GM12878 (cell line): ENCODE data around the gene VARS1. TPM values are rescaled to one million over a fixed set of nuclear protein-coding genes. Genes with fewer than 3 reads are reported as not detected.

Experiments
- ATF2 ChIP-seq: IDR thresholded peaks from 2 replicates; pipeline ENCODE4 v1.6.1; 2012; ENCODE audit warnings: low read length, inconsistent platforms
- BMI1 ChIP-seq: fragments of 450-650 bp; IDR thresholded peaks from 2 replicates; pipeline ENCODE4 v1.6.1; 2016; ENCODE audit warnings: mild to moderate bottlenecking, moderate library complexity, borderline replicate concordance
- CBFB ChIP-seq: IDR thresholded peaks from 2 replicates; pipeline ENCODE4 v1.6.1; 2016; ENCODE audit warnings: antibody characterized with exemption, low read depth
- CBX3 ChIP-seq: fragments of 200-600 bp; sonication (generic); IDR thresholded peaks from 2 replicates; pipeline ENCODE4 v1.6.1; 2016; ENCODE audit warnings: low read depth, borderline replicate concordance
- CREB1 ChIP-seq: IDR thresholded peaks from 2 replicates; pipeline ENCODE4 v1.6.1; 2012; ENCODE audit warnings: low read depth, mild to moderate bottlenecking, inconsistent platforms
- EED ChIP-seq: sonication (generic); IDR thresholded peaks from 2 replicates; pipeline ENCODE4 v1.6.1; 2016; ENCODE audit warnings: antibody characterized with exemption, low read depth
- GATAD2B ChIP-seq: fragments of 450-650 bp; conservative IDR thresholded peaks from 2 replicates; pipeline ENCODE4 v1.6.1; 2017; ENCODE audit warnings: low read depth, mild to moderate bottlenecking, moderate library complexity
- HSF1 ChIP-seq: fragments of 150-350 bp; IDR thresholded peaks from 2 replicates; pipeline ENCODE4 v1.6.1; 2014; ENCODE audit warnings: mild to moderate bottlenecking, low read depth, low read length
- JUNB ChIP-seq: IDR thresholded peaks from 2 replicates; pipeline ENCODE4 v1.6.1; 2016; ENCODE audit warnings: antibody characterized with exemption, mild to moderate bottlenecking
- JUND ChIP-seq: IDR thresholded peaks from 2 replicates; pipeline ENCODE4 v1.6.1; 2012; ENCODE audit warnings: low read depth, mild to moderate bottlenecking, low read length, improper control_type of control experiment, moderate library complexity
- KDM1A ChIP-seq: fragments of 200-600 bp; sonication (generic); IDR thresholded peaks from 2 replicates; pipeline ENCODE4 v1.6.1; 2016; ENCODE audit warnings: borderline replicate concordance
- MLLT1 ChIP-seq: fragments of 450-650 bp; IDR thresholded peaks from 2 replicates; pipeline ENCODE4 v1.6.1; 2016; ENCODE audit warnings: mild to moderate bottlenecking
- MYC ChIP-seq: IDR thresholded peaks from 2 replicates; pipeline ENCODE4 v1.6.1; 2011; ENCODE audit warnings: mild to moderate bottlenecking, low read length, moderate library complexity, inconsistent platforms; ENCODE audit not compliant: insufficient read depth, insufficient replicate concordance, insufficient read length, severe bottlenecking
- NFIC ChIP-seq: IDR thresholded peaks from 2 replicates; pipeline ENCODE4 v1.6.1; 2012; ENCODE audit warnings: low read depth, mild to moderate bottlenecking, inconsistent platforms, low read length, moderate library complexity
- RFX5 ChIP-seq: IDR thresholded peaks from 2 replicates; pipeline ENCODE4 v1.6.1; 2011; ENCODE audit warnings: low read depth, low read length, improper control_type of control experiment
- STAT3 ChIP-seq: IDR thresholded peaks from 2 replicates; pipeline ENCODE4 v1.6.1; 2011; ENCODE audit warnings: low read depth, low read length, improper control_type of control experiment
- TARDBP ChIP-seq: IDR thresholded peaks from 2 replicates; pipeline ENCODE4 v1.6.1; 2016; ENCODE audit warnings: borderline replicate concordance
- TBL1XR1 ChIP-seq: IDR thresholded peaks from 2 replicates; pipeline ENCODE4 v1.6.1; 2012; ENCODE audit warnings: low read depth, low read length, improper control_type of control experiment
- ZNF274 ChIP-seq: IDR thresholded peaks from one replicate; pipeline ENCODE4 v1.8.0; 2011; ENCODE audit not compliant: insufficient read length, insufficient read depth
- polyA plus RNA-seq, 11 experiments: library from polyadenylated mRNA; depleted of rRNA in 4 of 11; unstranded in 6 of 11; stranded (reverse) in 5 of 11; fragments of >200 nt; fragmentation: Nextera tagmentation in 4 of 11; fragmentation: Illumina TruSeq in 1 of 11; extraction: Ambion mirVana in 4 of 11; extraction: Trizol in 1 of 11; gene quantifications; 1 replicate in 1 of 11; 2 replicates in 10 of 11; pipeline versions ENCODE4 v1.2.1 to v1.2.3, GENCODE V29; 2011 to 2016; ENCODE audit warnings: inconsistent platforms in 2 of 11, missing spikeins in 2 of 11, low read depth in 1 of 11
- total RNA-seq, 4 experiments: library from RNA; depleted of rRNA in 3 of 4; stranded (reverse); fragments of >200 nt in 3 of 4; fragmentation: Illumina TruSeq in 1 of 4; extraction: Trizol in 1 of 4; gene quantifications; 2 replicates each; pipeline versions ENCODE4 v1.2.1 to v1.2.3, GENCODE V29; 2013 to 2021
- TF ChIP-seq, protein P1 (sequence below): fragments of 450-650 bp; IDR thresholded peaks from 2 replicates; pipeline ENCODE4 v1.6.1; 2017; ENCODE audit warnings: mild to moderate bottlenecking, moderate library complexity

The VARS1 gene
- total and polyA plus RNA-seq, 10 of the 15 experiments (the other 5 are each of a cell fraction or from before 2014, with no cell fraction given): 1.2 to 243 (median 80.7) TPM

GRCh38 chr6:31776989-31777666 lies 18.4 kb downstream of the VARS1 start, which contains the start of gene VWA7 (continued):
- TF ChIP-seq JUNB: peak; percentile 45; the same call in 1 of the 2 replicates
- no peak for TF ChIP-seq STAT3
- TF ChIP-seq ZNF274: no peak
- no peak for TF ChIP-seq HSF1
- peak; percentile 89 for TF ChIP-seq CREB1
- TF ChIP-seq, protein P1, sequence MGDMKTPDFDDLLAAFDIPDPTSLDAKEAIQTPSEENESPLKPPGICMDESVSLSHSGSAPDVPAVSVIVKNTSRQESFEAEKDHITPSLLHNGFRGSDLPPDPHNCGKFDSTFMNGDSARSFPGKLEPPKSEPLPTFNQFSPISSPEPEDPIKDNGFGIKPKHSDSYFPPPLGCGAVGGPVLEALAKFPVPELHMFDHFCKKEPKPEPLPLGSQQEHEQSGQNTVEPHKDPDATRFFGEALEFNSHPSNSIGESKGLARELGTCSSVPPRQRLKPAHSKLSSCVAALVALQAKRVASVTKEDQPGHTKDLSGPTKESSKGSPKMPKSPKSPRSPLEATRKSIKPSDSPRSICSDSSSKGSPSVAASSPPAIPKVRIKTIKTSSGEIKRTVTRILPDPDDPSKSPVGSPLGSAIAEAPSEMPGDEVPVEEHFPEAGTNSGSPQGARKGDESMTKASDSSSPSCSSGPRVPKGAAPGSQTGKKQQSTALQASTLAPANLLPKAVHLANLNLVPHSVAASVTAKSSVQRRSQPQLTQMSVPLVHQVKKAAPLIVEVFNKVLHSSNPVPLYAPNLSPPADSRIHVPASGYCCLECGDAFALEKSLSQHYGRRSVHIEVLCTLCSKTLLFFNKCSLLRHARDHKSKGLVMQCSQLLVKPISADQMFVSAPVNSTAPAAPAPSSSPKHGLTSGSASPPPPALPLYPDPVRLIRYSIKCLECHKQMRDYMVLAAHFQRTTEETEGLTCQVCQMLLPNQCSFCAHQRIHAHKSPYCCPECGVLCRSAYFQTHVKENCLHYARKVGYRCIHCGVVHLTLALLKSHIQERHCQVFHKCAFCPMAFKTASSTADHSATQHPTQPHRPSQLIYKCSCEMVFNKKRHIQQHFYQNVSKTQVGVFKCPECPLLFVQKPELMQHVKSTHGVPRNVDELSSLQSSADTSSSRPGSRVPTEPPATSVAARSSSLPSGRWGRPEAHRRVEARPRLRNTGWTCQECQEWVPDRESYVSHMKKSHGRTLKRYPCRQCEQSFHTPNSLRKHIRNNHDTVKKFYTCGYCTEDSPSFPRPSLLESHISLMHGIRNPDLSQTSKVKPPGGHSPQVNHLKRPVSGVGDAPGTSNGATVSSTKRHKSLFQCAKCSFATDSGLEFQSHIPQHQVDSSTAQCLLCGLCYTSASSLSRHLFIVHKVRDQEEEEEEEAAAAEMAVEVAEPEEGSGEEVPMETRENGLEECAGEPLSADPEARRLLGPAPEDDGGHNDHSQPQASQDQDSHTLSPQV: no peak
- TF ChIP-seq JUND: peak; percentile 58; the same call in 1 of the 2 replicates
- TF ChIP-seq GATAD2B: peak; percentile 73
- TF ChIP-seq ATF2: peak; percentile 89; the same call in 1 of the 2 replicates
- TF ChIP-seq MYC: no peak
- no peak for TF ChIP-seq TARDBP
- TF ChIP-seq EED: peak; percentile 79
- TF ChIP-seq RFX5: no peak
- TF ChIP-seq TBL1XR1: peak; percentile 86; the same call in 1 of the 2 replicates
- TF ChIP-seq MLLT1: no peak; the same call in none of the 2 replicates
- peak; percentile 69; the same call in 1 of the 2 replicates for TF ChIP-seq NFIC
- no peak for TF ChIP-seq KDM1A
- TF ChIP-seq CBX3: no peak
- no peak for TF ChIP-seq BMI1
- TF ChIP-seq CBFB: peak; percentile 90
